HepG2 (cell line): ENCODE data around the gene ACSL4.

Source experiments
- CHD4 ChIP-seq: fragments of 200-600 bp; sonication (generic); IDR thresholded peaks from 2 replicates; pipeline ENCODE4 v1.7.0; 2017; ENCODE audit warnings: mild to moderate bottlenecking, low read length, borderline replicate concordance
- HOXA9 ChIP-seq: sonication (generic); formaldehyde crosslinking; IDR thresholded peaks from 2 replicates; pipeline ENCODE4 v1.8.1; 2022; ENCODE audit warnings: missing genetic modification reagents, mild to moderate bottlenecking, moderate library complexity, borderline replicate concordance
- JARID2 ChIP-seq: sonication (generic); formaldehyde crosslinking; IDR thresholded peaks from 2 replicates; pipeline ENCODE4 v1.8.1; 2023; ENCODE audit warnings: missing genetic modification reagents, inconsistent platforms; ENCODE audit not compliant: insufficient replicate concordance
- NFE2L2 ChIP-seq: fragments of 150-350 bp; IDR thresholded peaks from 2 replicates; pipeline ENCODE4 v1.6.1; 2014; ENCODE audit warnings: low read length
- NFYC ChIP-seq: IDR thresholded peaks from 2 replicates; pipeline ENCODE4 v1.6.1; 2016; ENCODE audit warnings: missing genetic modification reagents, missing compliant biosample characterization
- RXRA ChIP-seq: sonication (generic); formaldehyde crosslinking; IDR thresholded peaks from 2 replicates; pipeline ENCODE4 v1.5.1; 2020; ENCODE audit warnings: missing genetic modification reagents
- SIN3A ChIP-seq: IDR thresholded peaks from 2 replicates; pipeline ENCODE4 v1.6.1; 2011; ENCODE audit warnings: low read depth, mild to moderate bottlenecking, control low read depth, low read length, borderline replicate concordance
- TAF15 ChIP-seq: fragments of 200-400 bp; formaldehyde crosslinking; IDR thresholded peaks from one replicate; pipeline ENCODE4 v1.6.1; 2018; ENCODE audit warnings: mild to moderate bottlenecking, low read depth, low read length; ENCODE audit not compliant: poor library complexity, severe bottlenecking
- TOE1 ChIP-seq: sonication (generic); formaldehyde crosslinking; IDR thresholded peaks from 2 replicates; pipeline ENCODE4 v1.4.0; 2020; ENCODE audit warnings: mild to moderate bottlenecking, missing genetic modification reagents
- ZBTB49 ChIP-seq: sonication (generic); formaldehyde crosslinking; IDR thresholded peaks from 2 replicates; pipeline ENCODE4 v1.4.0; 2020; ENCODE audit warnings: missing genetic modification reagents, borderline replicate concordance
- ZNF704 ChIP-seq: sonication (generic); formaldehyde crosslinking; IDR thresholded peaks from 2 replicates; pipeline ENCODE4 v1.8.1; 2023; ENCODE audit warnings: mild to moderate bottlenecking, inconsistent platforms, moderate library complexity, missing genetic modification reagents, borderline replicate concordance
- TF ChIP-seq, protein P1 (sequence below): sonication (generic); formaldehyde crosslinking; IDR thresholded peaks from 2 replicates; pipeline ENCODE4 v1.4.0; 2020; ENCODE audit warnings: missing genetic modification reagents

GRCh38 chrX:109776986-109777385 lies 43.9 kb upstream of the ACSL4 start:
- no peak for TF ChIP-seq TOE1 (CRISPR knock-in tag)
- TF ChIP-seq NFYC (CRISPR knock-in tag), result no peak
- TF ChIP-seq JARID2 (CRISPR knock-in tag), result no peak
- TF ChIP-seq NFE2L2, result no peak
- TF ChIP-seq RXRA (CRISPR knock-in tag), result no peak
- TF ChIP-seq CHD4, result no peak
- TF ChIP-seq SIN3A, result no peak
- TF ChIP-seq ZNF704 (CRISPR knock-in tag), result no peak
- TF ChIP-seq, protein P1, sequence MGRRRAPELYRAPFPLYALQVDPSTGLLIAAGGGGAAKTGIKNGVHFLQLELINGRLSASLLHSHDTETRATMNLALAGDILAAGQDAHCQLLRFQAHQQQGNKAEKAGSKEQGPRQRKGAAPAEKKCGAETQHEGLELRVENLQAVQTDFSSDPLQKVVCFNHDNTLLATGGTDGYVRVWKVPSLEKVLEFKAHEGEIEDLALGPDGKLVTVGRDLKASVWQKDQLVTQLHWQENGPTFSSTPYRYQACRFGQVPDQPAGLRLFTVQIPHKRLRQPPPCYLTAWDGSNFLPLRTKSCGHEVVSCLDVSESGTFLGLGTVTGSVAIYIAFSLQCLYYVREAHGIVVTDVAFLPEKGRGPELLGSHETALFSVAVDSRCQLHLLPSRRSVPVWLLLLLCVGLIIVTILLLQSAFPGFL (CRISPR knock-in tag), result no peak
- TF ChIP-seq HOXA9 (CRISPR knock-in tag), result no peak
- no peak for TF ChIP-seq TAF15
- TF ChIP-seq ZBTB49 (CRISPR knock-in tag), result no peak
